ENCODE results near the gene CUEDC1. TPM values are rescaled to one million over a fixed set of nuclear protein-coding genes. Genes with fewer than 3 reads are reported as not detected.
"Not testable (repeated sequence)": the region's sequence is repeated elsewhere in the genome, so short reads cannot be mapped to it uniquely, and the experiment has no call there.

Gene CUEDC1
- total and polyA plus RNA-seq, 5 donors = 41.0 to 60.5 (median 54.7) TPM

DNA sequence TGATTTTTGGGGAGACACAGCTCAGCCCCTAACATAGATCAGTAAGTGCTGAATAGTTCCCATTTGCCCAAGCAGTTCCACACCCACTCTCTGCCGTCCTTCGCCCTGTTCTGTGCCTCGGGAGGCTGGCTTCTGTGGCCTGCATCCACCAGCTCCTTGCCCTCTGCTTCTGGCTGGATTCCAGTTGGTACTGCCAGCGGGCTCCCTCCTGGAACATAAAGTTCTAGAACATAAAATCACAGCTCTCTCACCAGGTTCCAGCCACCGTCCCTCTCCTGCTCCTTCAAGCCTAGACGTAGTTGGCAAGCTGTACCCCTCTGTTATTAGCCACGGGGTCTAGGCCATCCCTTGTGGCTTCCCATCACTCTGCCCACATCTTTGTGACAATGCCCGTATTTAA is 101.5 kb downstream of the CUEDC1 start:
- Histone ChIP-seq H3K27me3 (ENCODE audit: control insufficient read depth, insufficient read depth) (no peaks in the 10 kb centered on the region), H3K4me3 (ENCODE audit: low read length) (no peak overlapping the region), H3K9me3 (ENCODE audit: control insufficient read depth, low read length) (no peaks in the 10 kb centered on the region), H3K4me1 (ENCODE audit: control insufficient read depth, insufficient read depth, low read length) (peaks cover 6% of the 10 kb centered on the region), H3K27ac (ENCODE audit: low read length) (peak overlapping the region; percentile 94)
- 58% methylated on average over 8 of the region's 8 CpGs for whole genome bisulfite sequencing
- DNase-seq = peak in 2 of 3 donors; percentile 46 to 69
- intact Hi-C loops (cut with DNase I) = loop anchor here in 2 of 4 donors (10.0 kb wide), 2 partner anchors 231 to 261 kb away; partner anchors contain the start of gene DYNLL2 (in 1 of the 2)
- ATAC-seq = peak in 1 of 2 donors; percentile 1

DNA sequence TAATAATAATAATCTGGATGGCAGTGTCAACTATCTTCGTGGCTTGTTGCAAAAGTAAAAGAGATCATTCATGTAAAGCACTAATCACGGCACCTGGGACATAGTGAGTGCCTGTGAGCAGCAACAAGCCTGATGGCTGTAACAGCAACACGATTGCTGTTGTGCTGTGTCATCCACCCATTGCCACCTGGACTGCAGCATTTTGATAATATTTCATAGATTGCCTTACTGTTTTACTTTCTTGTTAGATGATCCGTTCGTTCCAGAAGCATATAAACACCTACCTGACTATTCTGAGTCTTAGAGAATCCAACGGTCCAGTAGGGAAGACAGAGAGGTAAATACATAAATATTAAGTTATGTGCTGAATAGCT is 102.3 kb downstream of the CUEDC1 start:
- DNase-seq = no peak
- Histone ChIP-seq H3K4me1 (ENCODE audit: control insufficient read depth, insufficient read depth, low read length) (peaks cover 6% of the 10 kb centered on the region), H3K4me3 (ENCODE audit: low read length) (no peak overlapping the region), H3K9me3 (ENCODE audit: control insufficient read depth, low read length) (no peaks in the 10 kb centered on the region), H3K27me3 (ENCODE audit: control insufficient read depth, insufficient read depth) (no peaks in the 10 kb centered on the region), H3K27ac (ENCODE audit: low read length) (peak overlapping the region; percentile 94)
- ATAC-seq = no peak
- intact Hi-C loops (cut with DNase I) = loop anchor here in 2 of 4 donors (10.0 kb wide), 2 partner anchors 232 to 262 kb away; partner anchors contain the start of gene DYNLL2 (in 1 of the 2)
- WGBS = 62% methylated on average over 6 of the region's 6 CpGs

DNA sequence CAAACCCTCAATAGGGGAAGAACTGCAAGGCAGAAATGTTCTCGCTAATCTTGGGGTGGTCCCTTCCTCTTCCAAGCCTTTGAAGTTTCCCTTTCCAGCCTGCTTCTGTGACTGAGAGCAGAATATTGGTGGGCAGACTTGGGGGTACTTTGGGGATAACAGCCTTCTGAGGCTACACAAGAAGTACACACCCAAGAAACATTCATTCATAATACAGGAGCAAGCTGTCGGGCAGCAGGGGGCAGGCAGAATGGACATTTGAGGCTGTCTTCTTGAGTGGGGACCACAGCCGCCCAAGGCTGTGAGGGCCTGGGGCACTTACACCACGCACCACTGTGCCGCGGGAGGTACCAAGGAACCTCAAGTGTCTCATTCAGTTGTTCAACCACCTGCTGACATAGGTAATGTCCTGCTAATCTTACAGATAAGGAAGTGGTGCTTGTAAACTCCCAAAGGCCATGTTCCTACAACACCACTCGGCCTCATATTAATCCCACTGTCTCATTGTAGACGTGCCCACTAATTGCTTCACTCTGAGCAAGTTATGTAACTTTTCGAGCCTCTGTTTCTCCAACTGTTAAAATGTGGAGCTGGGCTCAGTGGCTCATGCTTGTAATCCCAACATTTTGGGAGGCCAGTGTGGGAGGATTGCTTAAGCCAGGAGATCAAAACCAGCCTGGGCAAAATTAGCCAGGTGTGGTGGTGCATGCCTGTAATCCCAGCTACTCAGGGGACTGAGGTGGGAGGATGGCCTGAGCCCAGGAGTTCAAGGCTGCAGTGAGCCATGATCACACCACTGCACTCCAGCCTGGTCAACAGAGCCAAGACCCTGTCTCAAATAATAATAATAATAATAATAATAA is 102.9 kb downstream of the CUEDC1 start:
- DNase-seq (no peak), ATAC-seq (no peak)
- H3K27ac ChIP-seq (ENCODE audit: low read length) = peak overlapping the region; percentile 83
- intact Hi-C loops (cut with DNase I) = loop anchor here in 2 of 4 donors (10.0 kb wide), 2 partner anchors 232 to 262 kb away; partner anchors contain the start of gene DYNLL2 (in 1 of the 2)
- peaks cover 6% of the 10 kb centered on the region for H3K4me1 ChIP-seq (ENCODE audit: control insufficient read depth, insufficient read depth, low read length)
- H3K27me3 ChIP-seq (ENCODE audit: control insufficient read depth, insufficient read depth) = no peaks in the 10 kb centered on the region
- H3K9me3 ChIP-seq (ENCODE audit: control insufficient read depth, low read length) = no peaks in the 10 kb centered on the region
- 55% methylated on average over 9 of the region's 9 CpGs for WGBS
- no peak overlapping the region for H3K4me3 ChIP-seq (ENCODE audit: low read length)

DNA sequence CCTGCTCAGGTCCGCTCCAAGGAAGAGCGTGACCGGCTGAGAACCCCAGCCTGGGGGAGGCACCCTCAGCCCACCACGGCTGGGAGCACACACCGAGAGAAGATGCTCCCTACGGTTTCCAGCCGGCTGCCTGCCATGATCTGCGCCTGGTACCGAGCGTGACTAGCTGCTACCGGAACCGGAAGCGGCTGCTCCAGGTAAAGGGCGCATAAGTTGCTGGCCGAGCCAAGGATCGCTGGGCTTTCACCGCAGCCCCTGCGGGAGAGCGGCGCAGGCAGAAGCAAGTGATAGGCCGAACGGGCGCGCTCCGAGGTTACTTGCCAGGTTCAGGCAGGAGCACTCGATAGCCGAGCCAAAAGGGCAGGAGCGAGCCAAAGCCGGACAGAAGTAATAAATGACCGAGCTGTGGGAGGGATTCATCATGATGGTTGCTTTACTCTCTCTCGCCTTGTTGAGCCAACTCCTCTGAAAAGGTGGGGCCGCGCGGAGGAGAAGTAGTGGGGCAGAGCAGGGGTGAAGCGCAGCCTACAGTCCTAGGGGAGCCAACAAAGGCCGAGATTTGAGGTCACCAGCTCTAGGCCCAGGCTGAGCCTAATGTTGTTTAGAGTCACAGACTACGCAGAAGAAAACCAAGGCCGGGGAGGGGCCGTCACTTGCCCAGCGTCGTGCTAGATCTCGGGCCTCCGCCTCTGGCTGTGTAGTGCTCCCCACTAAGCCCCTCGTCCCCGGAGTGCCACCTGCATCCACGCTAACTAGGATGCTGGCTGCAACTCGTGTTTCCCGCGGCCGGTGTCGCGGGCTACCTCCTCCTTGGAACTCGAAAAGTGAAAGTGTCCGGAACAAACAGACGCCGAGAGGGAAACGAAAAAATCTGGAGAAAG is 105.1 kb downstream of the CUEDC1 start, which contains the start of gene MRPS23:
MRPS23 (minus strand) TSS at position 171 of the 881 bp plus-strand sequence; CDS start at position 137, 34 bp downstream.
- no peaks in the 10 kb centered on the region for H3K9me3 ChIP-seq (ENCODE audit: control insufficient read depth, low read length)
- H3K4me3 ChIP-seq (ENCODE audit: low read length) = peak within 1 kb of the TSS; percentile 90
- intact Hi-C loops (cut with DNase I) = loop anchor here in 2 of 4 donors (10.0 kb wide), 2 partner anchors 235 to 265 kb away; partner anchors contain the start of gene DYNLL2 (in 1 of the 2)
- H3K27ac ChIP-seq (ENCODE audit: low read length) = peak within 1 kb of the TSS; percentile 99
- under 1% methylated on average over 57 of the region's 57 CpGs for WGBS
- ATAC-seq (peak; percentile 88 to 94), DNase-seq (peak; percentile 99)
- peaks cover 6% of the 10 kb centered on the region for H3K4me1 ChIP-seq (ENCODE audit: control insufficient read depth, insufficient read depth, low read length)
- no peaks in the 10 kb centered on the region for H3K27me3 ChIP-seq (ENCODE audit: control insufficient read depth, insufficient read depth)

DNA sequence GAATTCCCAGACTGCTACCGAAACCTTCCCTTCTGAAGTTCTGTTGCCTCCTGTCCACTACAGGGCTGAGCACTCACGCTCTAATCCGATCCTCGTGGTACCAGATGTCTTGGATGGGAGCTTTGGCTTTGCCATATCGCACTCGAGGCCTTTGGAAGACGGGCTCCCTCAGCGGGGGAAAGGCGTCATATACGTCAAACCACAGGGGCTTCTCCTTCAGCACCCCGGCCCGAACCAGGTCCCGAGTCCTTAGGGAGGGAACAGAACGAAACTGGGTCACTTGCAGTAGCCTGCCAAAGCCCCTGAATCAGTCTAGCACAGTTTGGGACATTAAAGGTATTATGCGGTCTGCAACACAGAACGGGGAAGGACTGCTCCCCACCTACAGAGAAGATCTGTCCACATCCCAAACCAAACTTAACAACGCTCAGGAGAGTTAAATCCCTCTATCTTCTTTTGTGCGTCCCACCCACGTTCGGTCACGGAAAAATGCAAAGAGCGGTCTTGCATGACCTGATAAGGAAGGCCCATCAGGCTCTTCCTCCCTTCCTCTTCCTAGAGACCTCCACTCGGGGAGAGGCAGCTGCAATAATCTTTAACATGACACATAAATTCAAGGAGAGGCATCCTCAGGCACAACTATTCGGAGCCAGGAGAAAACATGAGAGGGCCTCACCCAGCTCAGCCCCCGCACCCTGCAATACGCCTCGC is 105.9 kb downstream of the CUEDC1 start:
- intact Hi-C loops (cut with DNase I) = no loop called here
- WGBS = 18% methylated on average over 27 of the region's 27 CpGs
- ATAC-seq = no peak

DNA sequence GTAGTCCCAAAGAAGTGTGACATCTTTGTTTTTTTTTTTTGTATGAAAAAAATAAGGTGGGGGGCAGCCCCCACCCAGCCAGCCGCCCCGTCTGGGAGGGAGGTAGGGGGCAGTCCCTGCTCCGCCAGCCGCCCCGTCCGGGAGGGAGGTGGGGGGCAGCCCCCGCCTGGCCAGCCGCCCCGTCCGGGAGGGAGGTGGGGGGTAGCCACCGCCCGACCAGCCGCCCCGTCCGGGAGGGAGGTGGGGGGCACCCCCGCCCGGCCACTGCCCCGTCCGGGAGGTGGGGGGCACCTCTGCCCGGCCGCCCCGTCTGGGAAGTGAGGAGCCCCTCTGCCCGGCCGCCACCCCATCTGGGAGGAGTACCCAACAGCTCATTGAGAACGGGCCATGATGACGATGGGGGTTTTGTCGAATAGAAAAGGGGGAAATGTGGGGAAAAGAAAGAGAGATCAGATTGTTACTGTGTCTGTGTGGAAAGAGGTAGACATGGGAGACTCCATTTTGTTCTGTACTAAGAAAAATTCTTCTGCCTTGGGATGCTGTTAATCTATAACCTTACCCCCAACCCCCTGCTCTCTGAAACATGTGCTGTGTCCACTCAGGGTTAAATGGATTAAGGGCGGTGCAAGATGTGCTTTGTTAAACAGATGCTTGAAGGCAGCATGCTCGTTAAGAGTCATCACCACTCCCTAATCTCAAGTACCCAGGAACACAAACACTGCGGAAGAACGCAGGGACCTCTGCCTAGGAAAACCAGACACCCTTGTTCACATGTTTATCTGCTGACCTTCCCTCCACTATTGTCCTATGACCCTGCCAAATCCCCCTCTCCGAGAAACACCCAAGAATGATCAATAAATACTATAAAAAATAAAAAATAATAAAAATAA is 108.9 kb downstream of the CUEDC1 start:
- H3K4me1 ChIP-seq (ENCODE audit: control insufficient read depth, insufficient read depth, low read length) = not testable (repeated sequence)
- peak overlapping the region; percentile 50 for H3K27ac ChIP-seq (ENCODE audit: low read length)

More for the DNA sequence above, 105.9 kb downstream of the CUEDC1 start:
- DNase-seq = no peak
- Histone ChIP-seq H3K4me1 (ENCODE audit: control insufficient read depth, insufficient read depth, low read length) (peaks cover 6% of the 10 kb centered on the region), H3K27me3 (ENCODE audit: control insufficient read depth, insufficient read depth) (no peaks in the 10 kb centered on the region), H3K9me3 (ENCODE audit: control insufficient read depth, low read length) (no peaks in the 10 kb centered on the region), H3K27ac (ENCODE audit: low read length) (peak overlapping the region; percentile 92), H3K4me3 (ENCODE audit: low read length) (peak overlapping the region; percentile 90)

DNA sequence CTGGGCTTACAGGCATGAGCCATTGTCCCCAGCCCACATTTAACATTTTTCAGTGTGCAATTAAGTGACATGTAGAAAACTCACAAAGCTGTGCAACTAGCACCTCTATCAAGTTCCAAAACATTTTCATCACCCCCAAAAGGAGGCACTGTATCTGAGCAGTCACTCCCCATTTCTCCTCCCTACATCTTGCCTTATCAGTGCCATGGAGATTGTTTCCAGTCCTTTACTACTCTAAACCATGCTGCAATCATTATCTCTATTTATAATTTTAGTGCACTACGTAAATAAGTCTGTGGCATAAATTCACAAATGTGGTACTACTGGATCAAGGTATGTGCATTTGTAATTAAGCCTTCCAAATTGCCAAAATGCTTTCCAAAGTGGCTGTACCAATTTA is 112.9 kb downstream of the CUEDC1 start:
- WGBS = 58% methylated on average over 1 of the region's 1 CpG
- no peaks in the 10 kb centered on the region for H3K27me3 ChIP-seq (ENCODE audit: control insufficient read depth, insufficient read depth)
- intact Hi-C loops (cut with DNase I) = no loop called here
- H3K4me1 ChIP-seq (ENCODE audit: control insufficient read depth, insufficient read depth, low read length) = no peaks in the 10 kb centered on the region
- H3K27ac ChIP-seq (ENCODE audit: low read length) = no peak overlapping the region
- H3K4me3 ChIP-seq (ENCODE audit: low read length) = no peak overlapping the region
- no peaks in the 10 kb centered on the region for H3K9me3 ChIP-seq (ENCODE audit: control insufficient read depth, low read length)
- ATAC-seq = no peak
- DNase-seq = no peak

More for the DNA sequence above, 108.9 kb downstream of the CUEDC1 start:
- ATAC-seq; H3K9me3 ChIP-seq (ENCODE audit: control insufficient read depth, low read length); H3K27me3 ChIP-seq (ENCODE audit: control insufficient read depth, insufficient read depth); H3K4me3 ChIP-seq (ENCODE audit: low read length); intact Hi-C loops (cut with DNase I); DNase-seq: not testable (repeated sequence)
- WGBS = 83% methylated on average over 29 of the region's 32 CpGs

DNA sequence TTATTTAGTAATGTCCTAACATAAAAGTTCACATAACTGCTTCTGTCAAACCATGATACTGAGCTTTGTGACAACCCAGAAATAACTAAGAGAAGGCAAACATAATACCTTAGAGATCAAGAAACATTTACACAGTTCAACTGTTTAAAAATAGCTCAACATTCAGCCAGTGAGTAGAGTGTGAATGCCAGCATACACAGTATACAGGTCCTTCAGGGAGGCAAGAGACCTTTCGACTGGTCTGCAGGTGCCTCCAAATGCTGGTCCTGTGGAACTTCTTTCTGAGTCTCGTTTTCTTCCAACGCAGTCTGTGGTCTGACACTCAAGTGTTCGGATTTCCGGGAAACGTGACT is 115.7 kb downstream of the CUEDC1 start:
- Histone ChIP-seq H3K27ac (ENCODE audit: low read length) (peak overlapping the region; percentile 75), H3K4me1 (ENCODE audit: control insufficient read depth, insufficient read depth, low read length) (no peaks in the 10 kb centered on the region), H3K27me3 (ENCODE audit: control insufficient read depth, insufficient read depth) (no peaks in the 10 kb centered on the region), H3K9me3 (ENCODE audit: control insufficient read depth, low read length) (no peaks in the 10 kb centered on the region), H3K4me3 (ENCODE audit: low read length) (no peak overlapping the region)
- intact Hi-C loops (cut with DNase I) = loop anchor here in 2 of 4 donors (10.0 kb wide), 3 partner anchors 245 to 705 kb away; partner anchors contain the start of gene MSI2 (in 1 of the 2)
- peak; percentile 56 to 67 for ATAC-seq
- 74% methylated on average over 6 of the region's 6 CpGs for WGBS
- DNase-seq = no peak

DNA sequence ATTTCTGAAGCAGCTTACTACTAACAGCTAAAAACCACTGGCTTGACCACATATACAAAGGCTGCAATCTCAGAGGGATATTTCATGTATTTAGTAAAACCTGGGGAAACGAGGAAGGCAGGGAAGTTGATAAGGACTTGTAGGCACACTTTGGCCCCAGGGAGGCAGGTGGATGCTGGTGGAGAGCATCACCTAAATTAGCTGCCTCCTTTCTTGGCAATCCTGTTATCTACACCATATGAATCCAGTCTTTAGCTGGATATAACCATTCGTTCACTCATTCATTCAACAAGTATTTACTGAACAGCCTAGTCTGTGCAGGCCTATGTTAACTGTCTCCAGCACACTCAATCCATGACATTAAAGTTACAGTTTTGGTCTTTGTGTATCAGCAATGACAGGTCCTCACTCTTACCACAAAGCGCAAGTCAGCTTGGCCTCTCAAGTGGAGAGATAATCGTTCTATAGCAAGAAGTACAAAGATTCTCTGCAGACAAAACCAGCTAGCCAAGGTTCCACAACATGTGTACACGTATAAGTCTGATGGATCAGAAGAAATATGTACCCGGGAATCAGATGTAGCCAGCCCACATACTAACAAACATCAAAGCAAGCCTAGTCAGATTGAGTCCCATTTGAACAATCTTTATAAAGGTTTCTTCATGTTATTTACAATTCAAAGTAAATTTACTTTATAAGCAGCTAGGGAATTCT is 116.2 kb downstream of the CUEDC1 start:
- H3K9me3 ChIP-seq (ENCODE audit: control insufficient read depth, low read length) = no peaks in the 10 kb centered on the region
- no peaks in the 10 kb centered on the region for H3K27me3 ChIP-seq (ENCODE audit: control insufficient read depth, insufficient read depth)
- intact Hi-C loops (cut with DNase I) = loop anchor here in 2 of 4 donors (10.0 kb wide), 3 partner anchors 244 to 704 kb away; partner anchors contain the start of gene MSI2 (in 1 of the 2)
- H3K4me1 ChIP-seq (ENCODE audit: control insufficient read depth, insufficient read depth, low read length) = peaks cover 2% of the 10 kb centered on the region
- DNase-seq (no peak), ATAC-seq (no peak)
- peak overlapping the region; percentile 72 for H3K27ac ChIP-seq (ENCODE audit: low read length)
- WGBS = 64% methylated on average over 6 of the region's 6 CpGs
- H3K4me3 ChIP-seq (ENCODE audit: low read length) = no peak overlapping the region

Measured in right cardiac atrium (tissue), 5 donors.